Endothelial cell (in vitro differentiated cells): Measurements from ENCODE around the gene TMEM41A. TPM values are rescaled to one million over a fixed set of nuclear protein-coding genes. Genes with fewer than 3 reads are reported as not detected.
"Not testable (repeated sequence)": the region's sequence is repeated elsewhere in the genome, so short reads cannot be mapped to it uniquely, and the experiment has no call there.

Experiments used
- DNase-seq: peaks from one replicate; pipeline ENCODE4 v3.0.0; 2021; ENCODE audit warnings: low spot score
- H3K27ac Mint-ChIP-seq: one replicate; pipeline ENCODE4 v1.8.0; 2021; ENCODE audit warnings: mixed read lengths, inconsistent platforms; ENCODE audit not compliant: unreplicated experiment
- H3K27me3 Mint-ChIP-seq: one replicate; pipeline ENCODE4 v1.8.0; 2021; ENCODE audit warnings: mild to moderate bottlenecking, moderate library complexity, mixed read lengths, inconsistent platforms; ENCODE audit not compliant: unreplicated experiment
- H3K36me3 Mint-ChIP-seq: one replicate; pipeline ENCODE4 v1.8.0; 2021; ENCODE audit warnings: mild to moderate bottlenecking, low read depth, mixed read lengths, inconsistent platforms; ENCODE audit not compliant: unreplicated experiment
- H3K4me1 Mint-ChIP-seq: one replicate; pipeline ENCODE4 v1.8.0; 2021; ENCODE audit warnings: mild to moderate bottlenecking, mixed read lengths, inconsistent platforms; ENCODE audit not compliant: unreplicated experiment
- H3K4me3 Mint-ChIP-seq: one replicate; pipeline ENCODE4 v1.8.0; 2021; ENCODE audit warnings: mild to moderate bottlenecking, mixed read lengths, inconsistent platforms; ENCODE audit not compliant: unreplicated experiment
- H3K9me3 Mint-ChIP-seq: one replicate; pipeline ENCODE4 v1.8.0; 2021; ENCODE audit warnings: mixed read lengths, inconsistent platforms; ENCODE audit not compliant: unreplicated experiment
- total RNA-seq: library from RNA; stranded (reverse); fragmentation: NEBNext Ultra II Directional; extraction: Animal tissue kit (Norgen Biotek cat#: 25700); gene quantifications from one replicate; pipeline ENCODE4 v1.2.1, GENCODE V29; 2021; ENCODE audit not compliant: unreplicated experiment
- TF ChIP-seq, protein P1 (sequence below): fragments of 200-600 bp; sonication (generic); IDR thresholded peaks from one replicate; pipeline ENCODE4 v1.5.0; 2021; ENCODE audit warnings: antibody characterized with exemption; ENCODE audit not compliant: unreplicated experiment

The TMEM41A gene
- total RNA-seq, 1 donor from 2014 or later: 18.1 TPM

GRCh38 chr3:185460309-185460708, 38.5 kb downstream of the TMEM41A start:
- Mint-ChIP-seq H3K4me1 (no peaks in the 10 kb centered on the region), H3K36me3 (peaks cover 5% of the 10 kb centered on the region), H3K9me3 (no peaks in the 10 kb centered on the region), H3K27me3 (no peaks in the 10 kb centered on the region), H3K27ac (no peak overlapping the region), H3K4me3 (no peak overlapping the region)
- TF ChIP-seq, protein P1, sequence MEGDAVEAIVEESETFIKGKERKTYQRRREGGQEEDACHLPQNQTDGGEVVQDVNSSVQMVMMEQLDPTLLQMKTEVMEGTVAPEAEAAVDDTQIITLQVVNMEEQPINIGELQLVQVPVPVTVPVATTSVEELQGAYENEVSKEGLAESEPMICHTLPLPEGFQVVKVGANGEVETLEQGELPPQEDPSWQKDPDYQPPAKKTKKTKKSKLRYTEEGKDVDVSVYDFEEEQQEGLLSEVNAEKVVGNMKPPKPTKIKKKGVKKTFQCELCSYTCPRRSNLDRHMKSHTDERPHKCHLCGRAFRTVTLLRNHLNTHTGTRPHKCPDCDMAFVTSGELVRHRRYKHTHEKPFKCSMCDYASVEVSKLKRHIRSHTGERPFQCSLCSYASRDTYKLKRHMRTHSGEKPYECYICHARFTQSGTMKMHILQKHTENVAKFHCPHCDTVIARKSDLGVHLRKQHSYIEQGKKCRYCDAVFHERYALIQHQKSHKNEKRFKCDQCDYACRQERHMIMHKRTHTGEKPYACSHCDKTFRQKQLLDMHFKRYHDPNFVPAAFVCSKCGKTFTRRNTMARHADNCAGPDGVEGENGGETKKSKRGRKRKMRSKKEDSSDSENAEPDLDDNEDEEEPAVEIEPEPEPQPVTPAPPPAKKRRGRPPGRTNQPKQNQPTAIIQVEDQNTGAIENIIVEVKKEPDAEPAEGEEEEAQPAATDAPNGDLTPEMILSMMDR: no peak
- no peak for DNase-seq

- H3K36me3 Mint-ChIP-seq: peaks cover 14% of the 10 kb centered on the region
- TF ChIP-seq, protein P1: no peak
- no peak overlapping the region for H3K27ac Mint-ChIP-seq
- H3K4me3 Mint-ChIP-seq: no peak overlapping the region
- no peaks in the 10 kb centered on the region for H3K4me1 Mint-ChIP-seq
- H3K9me3 Mint-ChIP-seq: no peaks in the 10 kb centered on the region
- no peaks in the 10 kb centered on the region for H3K27me3 Mint-ChIP-seq
- no peak for DNase-seq
Measured at GRCh38 chr3:185457376-185457775, 41.5 kb downstream of the TMEM41A start.

DNA sequence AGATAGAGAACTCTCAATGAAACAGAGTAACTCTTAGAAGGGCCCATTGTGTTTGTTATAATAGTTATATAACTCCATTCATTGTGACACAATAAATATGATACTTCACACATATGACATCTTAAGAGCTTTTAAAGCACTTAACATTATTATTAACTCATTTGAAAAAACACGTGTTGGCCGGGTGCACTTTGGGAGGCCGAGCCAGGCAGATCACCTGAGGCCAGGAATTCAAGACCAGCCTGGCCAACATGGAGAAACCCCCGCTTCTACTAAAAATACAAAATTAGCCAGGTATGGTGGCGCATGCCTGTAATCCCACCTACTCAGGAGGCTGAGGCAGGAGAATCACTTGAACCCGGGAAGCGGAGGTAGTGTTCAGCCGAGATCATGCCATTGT, 47.4 kb downstream of the TMEM41A start:
- H3K36me3 Mint-ChIP-seq, H3K4me1 Mint-ChIP-seq, H3K9me3 Mint-ChIP-seq, H3K4me3 Mint-ChIP-seq, H3K27me3 Mint-ChIP-seq, H3K27ac Mint-ChIP-seq, DNase-seq: not testable (repeated sequence)

DNA sequence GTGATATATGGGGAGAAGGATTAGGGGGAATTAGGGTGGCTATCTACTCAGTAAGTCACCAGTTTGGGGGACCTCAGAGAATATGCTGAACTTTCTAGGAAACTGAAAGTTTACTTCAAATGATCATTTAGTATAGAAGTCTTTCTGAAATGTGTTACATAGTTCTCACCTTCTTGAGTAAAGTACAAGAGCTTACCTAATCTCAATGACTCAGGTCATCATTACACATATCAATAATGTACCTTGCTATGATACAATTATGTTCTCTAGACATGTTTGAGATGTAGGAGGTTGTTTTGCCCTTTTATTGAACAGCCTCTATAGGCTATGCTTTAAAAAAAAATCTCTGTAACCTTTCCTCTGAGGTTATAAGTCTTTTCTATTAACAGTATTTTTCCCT, 50.7 kb downstream of the TMEM41A start:
- Mint-ChIP-seq H3K4me3 (no peak overlapping the region), H3K4me1 (no peaks in the 10 kb centered on the region), H3K36me3 (peaks cover 7% of the 10 kb centered on the region), H3K27me3 (no peaks in the 10 kb centered on the region), H3K9me3 (no peaks in the 10 kb centered on the region), H3K27ac (no peak overlapping the region)
- TF ChIP-seq, protein P1: no peak
- DNase-seq: no peak

- H3K27ac Mint-ChIP-seq: no peak overlapping the region
- DNase-seq: no peak
- no peaks in the 10 kb centered on the region for H3K4me1 Mint-ChIP-seq
- no peaks in the 10 kb centered on the region for H3K9me3 Mint-ChIP-seq
- no peaks in the 10 kb centered on the region for H3K27me3 Mint-ChIP-seq
- no peak overlapping the region for H3K4me3 Mint-ChIP-seq
- H3K36me3 Mint-ChIP-seq: no peaks in the 10 kb centered on the region
- TF ChIP-seq, protein P1: no peak
Measured at GRCh38 chr3:185444329-185444728, 54.5 kb downstream of the TMEM41A start.

DNA sequence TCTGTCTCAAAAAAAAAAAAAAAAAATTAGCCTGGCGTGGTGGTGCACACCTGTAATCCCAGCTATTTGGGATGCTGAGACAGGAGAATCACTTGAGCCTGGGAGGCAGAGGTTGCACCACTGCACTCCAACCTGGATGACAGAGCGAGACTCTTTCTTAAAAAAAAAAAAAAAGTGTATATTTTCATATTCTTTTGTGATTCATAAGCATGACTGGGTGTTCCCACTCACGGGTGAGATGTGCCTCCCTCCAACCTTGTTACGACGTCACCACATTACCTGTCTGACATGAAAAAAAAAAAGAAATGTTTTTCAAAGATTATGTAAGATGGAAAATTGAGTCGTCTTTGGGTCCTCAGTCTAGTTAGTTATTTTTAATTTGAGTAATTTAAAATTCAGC, 56.8 kb downstream of the TMEM41A start:
- no peak for DNase-seq
- Mint-ChIP-seq H3K27me3 (no peaks in the 10 kb centered on the region), H3K36me3 (no peaks in the 10 kb centered on the region), H3K4me1 (no peaks in the 10 kb centered on the region), H3K9me3 (no peaks in the 10 kb centered on the region), H3K27ac (no peak overlapping the region), H3K4me3 (no peak overlapping the region)
- TF ChIP-seq, protein P1: no peak
